Measurements from ENCODE around the gene PLCH1.

Gene PLCH1

GRCh38 chr3:155688481-155688880, 56.4 kb downstream of the PLCH1 start:
- DNase-seq (ENCODE audit: low read depth) = no peak

- DNase-seq (ENCODE audit: low read depth) = no peak
Measured at GRCh38 chr3:155683344-155683720, 61.5 kb downstream of the PLCH1 start.

- DNase-seq (ENCODE audit: low read depth) = no peak
Measured at GRCh38 chr3:155682426-155683343, 62.2 kb downstream of the PLCH1 start.

- no peak for DNase-seq (ENCODE audit: low read depth)
Measured at GRCh38 chr3:155676252-155676981, 68.5 kb downstream of the PLCH1 start.

- no peak for DNase-seq (ENCODE audit: low read depth)
Measured at GRCh38 chr3:155675094-155675493, 69.8 kb downstream of the PLCH1 start.

- no peak for DNase-seq (ENCODE audit: low read depth)
Measured at GRCh38 chr3:155673421-155673820, 71.5 kb downstream of the PLCH1 start.

- DNase-seq (ENCODE audit: low read depth) = no peak
Measured at GRCh38 chr3:155670335-155670734, 74.5 kb downstream of the PLCH1 start.

- DNase-seq (ENCODE audit: low read depth) = no peak
Measured at GRCh38 chr3:155667988-155668387, 76.9 kb downstream of the PLCH1 start.

GRCh38 chr3:155664925-155665695, 79.8 kb downstream of the PLCH1 start:
- no peak for DNase-seq (ENCODE audit: low read depth)

- no peak for DNase-seq (ENCODE audit: low read depth)
Measured at GRCh38 chr3:155663467-155664212, 81.2 kb downstream of the PLCH1 start.

GRCh38 chr3:155661760-155662159, 83.1 kb downstream of the PLCH1 start:
- DNase-seq (ENCODE audit: low read depth) = no peak

- DNase-seq (ENCODE audit: low read depth) = no peak
Measured at GRCh38 chr3:155661042-155661441, 83.8 kb downstream of the PLCH1 start.

GRCh38 chr3:155658671-155659261, 86.1 kb downstream of the PLCH1 start:
- no peak for DNase-seq (ENCODE audit: low read depth)

GRCh38 chr3:155658006-155658405, 86.9 kb downstream of the PLCH1 start:
- no peak for DNase-seq (ENCODE audit: low read depth)

- no peak for DNase-seq (ENCODE audit: low read depth)
Measured at GRCh38 chr3:155657161-155657560, 87.7 kb downstream of the PLCH1 start.

- DNase-seq (ENCODE audit: low read depth) = no peak
Measured at GRCh38 chr3:155656466-155656865, 88.4 kb downstream of the PLCH1 start.

- no peak for DNase-seq (ENCODE audit: low read depth)
Measured at GRCh38 chr3:155651489-155652218, 93.2 kb downstream of the PLCH1 start.

- no peak for DNase-seq (ENCODE audit: low read depth)
Measured at GRCh38 chr3:155648013-155648591, 96.8 kb downstream of the PLCH1 start.

GRCh38 chr3:155647206-155647605, 97.7 kb downstream of the PLCH1 start:
- no peak for DNase-seq (ENCODE audit: low read depth)

- no peak for DNase-seq (ENCODE audit: low read depth)
Measured at GRCh38 chr3:155646669-155647068, 98.2 kb downstream of the PLCH1 start.
